ENCODE measurements around the gene VLDLR. TPM values are rescaled to one million over a fixed set of nuclear protein-coding genes. Genes with fewer than 3 reads are reported as not detected.

VLDLR gene
- total RNA-seq, 1 experiment from 2014 or later, result 1.2 TPM

GRCh38 chr9:2600307-2600706, 21.3 kb upstream of the VLDLR start:
- Histone ChIP-seq H3K36me3 (ENCODE audit: low read depth, low read length) (no peaks in the 10 kb centered on the region), H3K27me3 (ENCODE audit: low read length) (peaks cover 11% of the 10 kb centered on the region; the same call in 1 of the 2 replicates), H3K9me2 (replicated peaks; ENCODE audit: low read length) (no peaks in the 10 kb centered on the region), H3K4me3 (ENCODE audit: low read length) (no peak overlapping the region), H4K20me1 (ENCODE audit: low read length) (no peaks in the 10 kb centered on the region), H3K9ac (ENCODE audit: low read length) (no peak overlapping the region), H2AFZ (ENCODE audit: low read length) (no peak overlapping the region), H3F3A (ENCODE audit: low read length, unreplicated experiment) (no peaks in the 10 kb centered on the region), H3K4me2 (ENCODE audit: low read length) (no peak overlapping the region), H3K79me2 (ENCODE audit: low read length) (no peaks in the 10 kb centered on the region), H3K27ac (ENCODE audit: low read length) (no peak overlapping the region), H3K4me1 (ENCODE audit: insufficient read depth, low read length) (no peaks in the 10 kb centered on the region), H3K9me3 (ENCODE audit: low read length) (no peaks in the 10 kb centered on the region)
- no peak for ATAC-seq
- TF ChIP-seq EZH2 (IDR thresholded peaks at IDR 0.05; ENCODE audit: low read length, unreplicated experiment), result no peak
- TF ChIP-seq CTCF (conservative IDR thresholded peaks at IDR 0.05; ENCODE audit: low read depth, low read length), result peak; percentile 46; the same call in 1 of the 2 replicates
- TF ChIP-seq EZH2phosphoT487 (IDR thresholded peaks at IDR 0.05; ENCODE audit: borderline replicate concordance, low read length), result no peak
- intact Hi-C loops (cut with micrococcal nuclease), result no loop called here
- no peak for DNase-seq
- no TSS peak for BruUV-seq (replicated peaks)
- ChIA-PET CTCF (no interaction called here), POLR2A (ENCODE audit: unreplicated experiment) (no interaction called here)

- DNase-seq, result no peak
- H3K4me1 ChIP-seq (ENCODE audit: insufficient read depth, low read length), result no peaks in the 10 kb centered on the region
- no peaks in the 10 kb centered on the region for H3F3A ChIP-seq (ENCODE audit: low read length, unreplicated experiment)
- TF ChIP-seq CTCF (conservative IDR thresholded peaks at IDR 0.05; ENCODE audit: low read depth, low read length), result no peak
- TF ChIP-seq EZH2phosphoT487 (IDR thresholded peaks at IDR 0.05; ENCODE audit: borderline replicate concordance, low read length), result no peak
- TF ChIP-seq EZH2 (IDR thresholded peaks at IDR 0.05; ENCODE audit: low read length, unreplicated experiment), result no peak
- no peak for ATAC-seq
- H3K27me3 ChIP-seq (ENCODE audit: low read length), result peaks cover 5% of the 10 kb centered on the region; the same call in 1 of the 2 replicates
- H4K20me1 ChIP-seq (ENCODE audit: low read length), result no peaks in the 10 kb centered on the region
- intact Hi-C loops (cut with micrococcal nuclease), result no loop called here
- CTCF ChIA-PET, result no interaction called here
- H3K9me3 ChIP-seq (ENCODE audit: low read length), result no peaks in the 10 kb centered on the region
- no peak overlapping the region for H3K4me3 ChIP-seq (ENCODE audit: low read length)
- POLR2A ChIA-PET (ENCODE audit: unreplicated experiment), result no interaction called here
- H3K9ac ChIP-seq (ENCODE audit: low read length), result no peak overlapping the region
- H3K27ac ChIP-seq (ENCODE audit: low read length), result no peak overlapping the region
- no peaks in the 10 kb centered on the region for H3K79me2 ChIP-seq (ENCODE audit: low read length)
- H3K9me2 ChIP-seq (replicated peaks; ENCODE audit: low read length), result no peaks in the 10 kb centered on the region
- no peak overlapping the region for H3K4me2 ChIP-seq (ENCODE audit: low read length)
- no peak overlapping the region for H2AFZ ChIP-seq (ENCODE audit: low read length)
- no peaks in the 10 kb centered on the region for H3K36me3 ChIP-seq (ENCODE audit: low read depth, low read length)
- BruUV-seq (replicated peaks), result no TSS peak
Measured at GRCh38 chr9:2601785-2602378, 19.7 kb upstream of the VLDLR start.

- BruUV-seq (replicated peaks), result no TSS peak
- Histone ChIP-seq H3K79me2 (ENCODE audit: low read length) (no peaks in the 10 kb centered on the region), H3K4me1 (ENCODE audit: insufficient read depth, low read length) (no peaks in the 10 kb centered on the region), H3K27ac (ENCODE audit: low read length) (no peak overlapping the region), H3K4me2 (ENCODE audit: low read length) (no peak overlapping the region), H3K4me3 (ENCODE audit: low read length) (no peak overlapping the region), H2AFZ (ENCODE audit: low read length) (no peak overlapping the region), H3K9ac (ENCODE audit: low read length) (no peak overlapping the region), H3K27me3 (ENCODE audit: low read length) (peaks cover 5% of the 10 kb centered on the region; the same call in 1 of the 2 replicates), H3F3A (ENCODE audit: low read length, unreplicated experiment) (no peaks in the 10 kb centered on the region), H3K9me2 (replicated peaks; ENCODE audit: low read length) (no peaks in the 10 kb centered on the region), H3K9me3 (ENCODE audit: low read length) (no peaks in the 10 kb centered on the region), H4K20me1 (ENCODE audit: low read length) (no peaks in the 10 kb centered on the region), H3K36me3 (ENCODE audit: low read depth, low read length) (no peaks in the 10 kb centered on the region)
- ATAC-seq, result no peak
- CTCF ChIA-PET, result no interaction called here
- DNase-seq, result no peak
- intact Hi-C loops (cut with micrococcal nuclease), result no loop called here
- POLR2A ChIA-PET (ENCODE audit: unreplicated experiment), result no interaction called here
- TF ChIP-seq EZH2phosphoT487 (IDR thresholded peaks at IDR 0.05; ENCODE audit: borderline replicate concordance, low read length) (no peak), EZH2 (IDR thresholded peaks at IDR 0.05; ENCODE audit: low read length, unreplicated experiment) (no peak), CTCF (conservative IDR thresholded peaks at IDR 0.05; ENCODE audit: low read depth, low read length) (no peak)
Measured at GRCh38 chr9:2602704-2603116, 18.9 kb upstream of the VLDLR start.

All from PC-3 (cell line).